GM21737 (cell line): Measurements from ENCODE around the gene SPRTN.

Experiments used
- ATAC-seq: cut with Tn5 transposase; IDR thresholded peaks from one replicate; pipeline ENCODE4 v1.9.1; 2021; ENCODE audit warnings: mild to moderate bottlenecking, moderate library complexity; ENCODE audit not compliant: unreplicated experiment

SPRTN gene

GRCh38 chr1:231376101-231376500 lies 38.0 kb downstream of the SPRTN start:
- ATAC-seq: no peak

- ATAC-seq: no peak
These were observed 38.9 kb downstream of the SPRTN start for GRCh38 chr1:231376875-231377549.

- no peak for ATAC-seq
These were observed 43.6 kb downstream of the SPRTN start for GRCh38 chr1:231381729-231382128.

GRCh38 chr1:231382426-231382825 lies 44.3 kb downstream of the SPRTN start:
- ATAC-seq: no peak

- no peak for ATAC-seq
These were observed 45.2 kb downstream of the SPRTN start for GRCh38 chr1:231383159-231383860.

GRCh38 chr1:231384696-231385415 lies 46.8 kb downstream of the SPRTN start:
- no peak for ATAC-seq

GRCh38 chr1:231385416-231385748 lies 47.3 kb downstream of the SPRTN start:
- ATAC-seq: no peak

- ATAC-seq: no peak
These were observed 48.4 kb downstream of the SPRTN start for GRCh38 chr1:231386466-231386865.

- no peak for ATAC-seq
These were observed 49.9 kb downstream of the SPRTN start for GRCh38 chr1:231387770-231388669.

- no peak for ATAC-seq
These were observed 52.0 kb downstream of the SPRTN start for GRCh38 chr1:231390071-231390470.

- no peak for ATAC-seq
These were observed 54.5 kb downstream of the SPRTN start for GRCh38 chr1:231392389-231393131.

- ATAC-seq: no peak
These were observed 55.6 kb downstream of the SPRTN start for GRCh38 chr1:231393668-231394067.

GRCh38 chr1:231395076-231395997 lies 57.2 kb downstream of the SPRTN start:
- ATAC-seq: no peak

GRCh38 chr1:231395998-231396390 lies 57.9 kb downstream of the SPRTN start:
- no peak for ATAC-seq

GRCh38 chr1:231396643-231397042 lies 58.5 kb downstream of the SPRTN start:
- no peak for ATAC-seq

- no peak for ATAC-seq
These were observed 60.0 kb downstream of the SPRTN start for GRCh38 chr1:231397886-231398671.

GRCh38 chr1:231401478-231401877 lies 63.4 kb downstream of the SPRTN start:
- ATAC-seq: no peak

- ATAC-seq: no peak
These were observed 66.2 kb downstream of the SPRTN start for GRCh38 chr1:231404318-231404717.
